Measurements from ENCODE around the gene CDK14.

The CDK14 gene

GRCh38 chr7:91062713-91063112 is 466.6 kb downstream of the CDK14 start:
- no peak for DNase-seq (ENCODE audit: extremely low read depth, low read depth)
- H3K4me3 ChIP-seq (replicated peaks; ENCODE audit: low read depth, low read length): no peak overlapping the region
- TF ChIP-seq CTCF (IDR thresholded peaks at IDR 0.05; ENCODE audit: low read depth, low read length, missing control alignments): no peak

- no peak overlapping the region for H3K4me3 ChIP-seq (replicated peaks; ENCODE audit: low read depth, low read length)
- TF ChIP-seq CTCF (IDR thresholded peaks at IDR 0.05; ENCODE audit: low read depth, low read length, missing control alignments): no peak
- no peak for DNase-seq (ENCODE audit: extremely low read depth, low read depth)
These were observed 467.9 kb downstream of the CDK14 start for GRCh38 chr7:91064052-91064451.

GRCh38 chr7:91064938-91065337 is 468.8 kb downstream of the CDK14 start:
- TF ChIP-seq CTCF (IDR thresholded peaks at IDR 0.05; ENCODE audit: low read depth, low read length, missing control alignments): no peak
- DNase-seq (ENCODE audit: extremely low read depth, low read depth): no peak
- no peak overlapping the region for H3K4me3 ChIP-seq (replicated peaks; ENCODE audit: low read depth, low read length)

- no peak for DNase-seq (ENCODE audit: extremely low read depth, low read depth)
- TF ChIP-seq CTCF (IDR thresholded peaks at IDR 0.05; ENCODE audit: low read depth, low read length, missing control alignments): no peak
- H3K4me3 ChIP-seq (replicated peaks; ENCODE audit: low read depth, low read length): no peak overlapping the region
These were observed 470.5 kb downstream of the CDK14 start for GRCh38 chr7:91066627-91067026.

- H3K4me3 ChIP-seq (replicated peaks; ENCODE audit: low read depth, low read length): no peak overlapping the region
- DNase-seq (ENCODE audit: extremely low read depth, low read depth): no peak
- TF ChIP-seq CTCF (IDR thresholded peaks at IDR 0.05; ENCODE audit: low read depth, low read length, missing control alignments): no peak
These were observed 471.1 kb downstream of the CDK14 start for GRCh38 chr7:91067242-91067641.

GRCh38 chr7:91068136-91068795 is 472.1 kb downstream of the CDK14 start:
- DNase-seq (ENCODE audit: extremely low read depth, low read depth): no peak
- no peak for TF ChIP-seq CTCF (IDR thresholded peaks at IDR 0.05; ENCODE audit: low read depth, low read length, missing control alignments)
- no peak overlapping the region for H3K4me3 ChIP-seq (replicated peaks; ENCODE audit: low read depth, low read length)

- TF ChIP-seq CTCF (IDR thresholded peaks at IDR 0.05; ENCODE audit: low read depth, low read length, missing control alignments): no peak
- H3K4me3 ChIP-seq (replicated peaks; ENCODE audit: low read depth, low read length): no peak overlapping the region
- no peak for DNase-seq (ENCODE audit: extremely low read depth, low read depth)
These were observed 473.0 kb downstream of the CDK14 start for GRCh38 chr7:91069146-91069545.
